ENCODE measurements around the gene SPEN.
A peak's percentile ranks its signal among the peaks of the same experiment; 100 is the strongest.

Gene SPEN

DNA sequence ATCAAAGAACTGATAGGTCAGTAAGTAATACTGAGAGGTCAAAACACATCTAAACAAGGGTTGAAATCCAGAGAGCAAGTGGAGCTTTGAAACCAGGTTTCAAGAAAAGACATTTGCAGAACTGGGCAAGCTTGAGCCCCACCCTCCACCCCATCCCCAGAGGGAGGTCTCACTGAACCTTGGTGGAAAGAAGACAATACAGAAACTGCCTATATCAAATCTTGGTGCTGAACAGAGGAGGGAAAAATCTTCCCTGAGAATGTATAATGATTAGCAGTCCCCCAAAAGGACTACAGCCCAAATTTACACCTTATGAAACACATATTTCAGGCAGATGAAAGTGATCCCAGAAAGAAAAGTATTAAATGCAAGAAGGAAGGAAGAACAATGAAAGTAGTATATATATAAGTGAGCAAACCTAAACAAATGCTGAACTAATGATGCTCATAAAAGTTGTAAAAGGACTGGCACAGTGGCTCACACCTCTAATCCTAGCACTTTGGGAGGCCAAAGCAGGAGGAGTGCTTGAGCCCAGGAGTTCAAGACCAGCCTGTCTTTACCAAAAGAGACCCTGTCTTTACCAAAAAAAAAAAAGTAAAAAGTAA lies 116.0 kb downstream of the SPEN start:
- Mint-ChIP-seq H3K4me1 (peaks cover 16% of the 10 kb centered on the region), H3K9me3 (peaks cover 3% of the 10 kb centered on the region), H3K4me3 (no peak overlapping the region), H3K27ac (no peak overlapping the region), H3K36me3 (ENCODE audit: low read depth) (peaks cover 36% of the 10 kb centered on the region), H3K27me3 (ENCODE audit: low read depth) (no peaks in the 10 kb centered on the region)
- TF ChIP-seq, protein P1, sequence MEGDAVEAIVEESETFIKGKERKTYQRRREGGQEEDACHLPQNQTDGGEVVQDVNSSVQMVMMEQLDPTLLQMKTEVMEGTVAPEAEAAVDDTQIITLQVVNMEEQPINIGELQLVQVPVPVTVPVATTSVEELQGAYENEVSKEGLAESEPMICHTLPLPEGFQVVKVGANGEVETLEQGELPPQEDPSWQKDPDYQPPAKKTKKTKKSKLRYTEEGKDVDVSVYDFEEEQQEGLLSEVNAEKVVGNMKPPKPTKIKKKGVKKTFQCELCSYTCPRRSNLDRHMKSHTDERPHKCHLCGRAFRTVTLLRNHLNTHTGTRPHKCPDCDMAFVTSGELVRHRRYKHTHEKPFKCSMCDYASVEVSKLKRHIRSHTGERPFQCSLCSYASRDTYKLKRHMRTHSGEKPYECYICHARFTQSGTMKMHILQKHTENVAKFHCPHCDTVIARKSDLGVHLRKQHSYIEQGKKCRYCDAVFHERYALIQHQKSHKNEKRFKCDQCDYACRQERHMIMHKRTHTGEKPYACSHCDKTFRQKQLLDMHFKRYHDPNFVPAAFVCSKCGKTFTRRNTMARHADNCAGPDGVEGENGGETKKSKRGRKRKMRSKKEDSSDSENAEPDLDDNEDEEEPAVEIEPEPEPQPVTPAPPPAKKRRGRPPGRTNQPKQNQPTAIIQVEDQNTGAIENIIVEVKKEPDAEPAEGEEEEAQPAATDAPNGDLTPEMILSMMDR (IDR thresholded peaks at IDR 0.05; ENCODE audit: unreplicated experiment in 3 of 3), result no peak

DNA sequence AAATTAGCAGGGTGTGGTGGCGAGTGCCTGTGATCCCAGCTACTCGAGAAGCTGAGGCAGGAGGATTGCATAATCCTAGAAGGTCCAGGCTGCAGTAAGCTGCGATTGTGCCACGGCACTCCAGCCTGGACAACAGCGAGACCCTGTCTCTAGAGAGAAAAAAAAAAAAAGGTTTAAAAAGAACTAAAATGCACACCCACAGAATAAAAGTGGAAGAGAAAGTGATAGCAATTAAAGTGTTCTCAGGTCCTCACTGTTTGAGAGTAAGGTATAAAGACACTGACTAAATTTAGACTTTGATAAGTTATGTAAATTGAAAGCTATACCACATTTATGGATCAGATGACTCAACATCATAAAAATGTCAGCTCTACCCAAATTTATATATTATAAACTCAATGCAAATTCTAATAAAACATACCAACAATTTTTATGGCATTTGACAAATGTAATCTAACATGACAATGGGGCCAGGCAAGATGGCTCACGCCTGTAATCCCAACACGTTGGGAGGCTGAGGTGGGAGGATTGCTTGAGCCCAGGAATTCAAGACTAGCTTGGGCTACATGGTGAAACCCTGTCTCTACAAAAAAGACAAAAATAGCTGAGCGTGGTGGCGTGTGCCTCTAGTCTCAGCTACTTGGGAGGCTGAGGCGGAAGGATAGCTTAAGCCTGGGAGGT lies 116.6 kb downstream of the SPEN start:
- peaks cover 42% of the 10 kb centered on the region for H3K36me3 Mint-ChIP-seq (ENCODE audit: low read depth)
- no peak overlapping the region for H3K4me3 Mint-ChIP-seq
- H3K9me3 Mint-ChIP-seq, result peaks cover 3% of the 10 kb centered on the region
- peaks cover 14% of the 10 kb centered on the region for H3K4me1 Mint-ChIP-seq
- TF ChIP-seq, protein P1 (IDR thresholded peaks at IDR 0.05; ENCODE audit: unreplicated experiment in 3 of 3), result no peak
- no peaks in the 10 kb centered on the region for H3K27me3 Mint-ChIP-seq (ENCODE audit: low read depth)
- H3K27ac Mint-ChIP-seq, result no peak overlapping the region

DNA sequence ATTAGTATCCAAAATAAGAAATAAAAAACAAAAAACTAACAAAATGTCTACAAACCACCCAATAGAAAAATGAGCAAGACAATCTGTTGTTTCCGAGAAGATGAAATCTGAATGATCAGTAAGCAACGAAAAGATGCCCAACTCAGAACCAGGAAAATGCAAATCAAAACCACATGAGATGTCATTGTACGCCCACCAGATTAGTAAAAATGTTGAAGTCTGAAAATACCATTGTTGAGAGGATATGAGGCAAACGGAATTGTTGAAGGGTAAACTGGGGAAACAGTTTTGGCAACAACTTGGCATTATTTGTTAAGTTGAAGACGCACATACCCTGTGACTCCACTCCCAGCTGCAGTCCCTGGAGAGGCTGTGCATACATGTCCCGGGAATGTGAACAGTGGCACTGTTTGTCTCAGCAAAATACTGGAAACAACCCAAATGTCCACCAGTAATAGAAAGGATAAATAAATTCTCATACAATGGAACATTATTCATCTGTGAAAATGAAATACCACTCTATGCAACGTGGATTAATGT lies 117.8 kb downstream of the SPEN start:
- Mint-ChIP-seq H3K36me3 (ENCODE audit: low read depth) (peaks cover 49% of the 10 kb centered on the region), H3K9me3 (peaks cover 6% of the 10 kb centered on the region), H3K4me1 (peaks cover 9% of the 10 kb centered on the region), H3K27ac (no peak overlapping the region), H3K4me3 (no peak overlapping the region), H3K27me3 (ENCODE audit: low read depth) (no peaks in the 10 kb centered on the region)
- TF ChIP-seq, protein P1 (IDR thresholded peaks at IDR 0.05; ENCODE audit: unreplicated experiment in 3 of 3), result no peak

DNA sequence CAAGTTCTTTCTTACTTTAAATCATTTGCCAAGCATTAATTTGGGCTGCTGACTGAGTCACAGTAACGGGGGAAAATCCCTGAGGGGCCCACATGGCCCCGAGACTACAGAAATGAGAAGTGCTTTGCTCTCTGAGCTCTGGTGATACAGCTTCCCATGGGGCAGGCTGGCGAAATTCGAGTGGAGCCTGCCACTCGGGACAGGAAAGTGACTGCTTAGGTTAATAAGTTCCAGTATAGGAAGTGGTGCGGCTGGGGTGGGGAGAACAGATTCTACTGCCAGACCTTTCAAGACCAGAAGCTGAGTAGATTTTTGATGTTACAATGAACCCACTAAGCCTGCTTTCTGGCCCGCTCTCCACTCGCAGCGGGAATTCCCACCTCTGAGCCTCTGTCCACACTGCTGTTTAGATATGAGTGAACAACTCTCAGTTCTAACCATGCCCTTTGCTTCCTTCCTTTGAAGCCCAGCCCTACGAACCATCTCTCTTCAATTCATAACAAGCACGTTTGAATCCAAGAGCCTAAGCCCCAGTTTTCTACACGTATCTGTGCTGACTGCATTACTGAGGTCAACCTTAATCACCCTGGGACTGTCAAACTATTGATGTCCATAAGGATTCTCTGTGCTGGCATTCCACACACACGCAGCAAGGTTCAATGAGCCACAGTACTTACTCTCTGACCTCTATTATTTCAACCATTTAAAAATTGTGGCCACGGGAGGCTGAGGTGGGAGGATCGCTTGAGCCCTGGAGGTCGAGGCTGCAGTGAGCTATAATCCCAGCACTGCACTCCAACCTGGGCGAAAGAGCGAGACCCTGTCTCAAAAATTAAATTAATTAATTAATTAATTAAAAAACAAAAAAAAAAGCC lies 118.8 kb downstream of the SPEN start:
- Mint-ChIP-seq H3K4me3 (no peak overlapping the region), H3K9me3 (peaks cover 6% of the 10 kb centered on the region), H3K27me3 (ENCODE audit: low read depth) (no peaks in the 10 kb centered on the region), H3K4me1 (peaks cover 3% of the 10 kb centered on the region), H3K27ac (peak overlapping the region in 1 of 3 experiments; percentile 17), H3K36me3 (ENCODE audit: low read depth) (peaks cover 57% of the 10 kb centered on the region)
- TF ChIP-seq, protein P1 (IDR thresholded peaks at IDR 0.05; ENCODE audit: unreplicated experiment in 3 of 3), result no peak

DNA sequence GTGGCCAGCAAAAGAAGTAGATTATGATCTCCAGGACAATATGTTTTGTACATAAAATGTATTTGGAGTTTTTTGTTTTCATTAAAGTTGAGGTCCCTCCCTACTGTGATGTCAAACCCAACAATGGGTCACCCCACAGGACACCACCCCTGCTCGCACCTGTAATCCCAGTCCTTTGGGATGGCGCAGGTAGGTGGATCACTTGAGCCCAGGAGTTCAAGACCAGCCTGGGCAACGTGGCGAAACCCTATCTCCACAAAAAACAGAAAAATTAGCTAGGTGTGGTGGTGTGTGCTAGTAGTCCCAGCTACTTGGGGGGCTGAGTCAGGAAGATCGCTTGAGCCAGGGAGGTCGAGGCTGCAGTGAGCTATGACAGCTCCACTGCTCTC lies 119.4 kb downstream of the SPEN start:
- Mint-ChIP-seq H3K27ac (no peak overlapping the region), H3K36me3 (ENCODE audit: low read depth) (peaks cover 61% of the 10 kb centered on the region), H3K4me3 (no peak overlapping the region), H3K27me3 (ENCODE audit: low read depth) (no peaks in the 10 kb centered on the region), H3K9me3 (peaks cover 6% of the 10 kb centered on the region), H3K4me1 (no peaks in the 10 kb centered on the region)
- TF ChIP-seq, protein P1 (IDR thresholded peaks at IDR 0.05; ENCODE audit: unreplicated experiment in 3 of 3), result no peak
